Fibroblast of villous mesenchyme (primary cell): ENCODE results near the gene SELPLG. TPM values are rescaled to one million over a fixed set of nuclear protein-coding genes. Genes with fewer than 3 reads are reported as not detected.
"Not testable (repeated sequence)": the region's sequence is repeated elsewhere in the genome, so short reads cannot be mapped to it uniquely, and the experiment has no call there.

Experiments
- DNase-seq: peaks from one replicate; pipeline ENCODE4 v3.0.0-alpha.2; 2010; ENCODE audit warnings: low read depth
- H3K4me3 ChIP-seq: 2 replicates; pipeline ENCODE4 v1.5.1; 2011; ENCODE audit warnings: low read depth, mild to moderate bottlenecking, low read length
- total RNA-seq: library from RNA; depleted of rRNA; stranded (reverse); fragments of >200 nt; gene quantifications from 2 replicates; pipeline ENCODE4 v1.2.3, GENCODE V29; 2012
- TF ChIP-seq, protein P1 (sequence below): IDR thresholded peaks from 2 replicates; pipeline ENCODE4 v1.5.1; 2012; ENCODE audit warnings: low read depth, mild to moderate bottlenecking, low read length; ENCODE audit not compliant: insufficient read depth

The SELPLG gene
- total RNA-seq, 1 donor: 2.2 TPM

DNA sequence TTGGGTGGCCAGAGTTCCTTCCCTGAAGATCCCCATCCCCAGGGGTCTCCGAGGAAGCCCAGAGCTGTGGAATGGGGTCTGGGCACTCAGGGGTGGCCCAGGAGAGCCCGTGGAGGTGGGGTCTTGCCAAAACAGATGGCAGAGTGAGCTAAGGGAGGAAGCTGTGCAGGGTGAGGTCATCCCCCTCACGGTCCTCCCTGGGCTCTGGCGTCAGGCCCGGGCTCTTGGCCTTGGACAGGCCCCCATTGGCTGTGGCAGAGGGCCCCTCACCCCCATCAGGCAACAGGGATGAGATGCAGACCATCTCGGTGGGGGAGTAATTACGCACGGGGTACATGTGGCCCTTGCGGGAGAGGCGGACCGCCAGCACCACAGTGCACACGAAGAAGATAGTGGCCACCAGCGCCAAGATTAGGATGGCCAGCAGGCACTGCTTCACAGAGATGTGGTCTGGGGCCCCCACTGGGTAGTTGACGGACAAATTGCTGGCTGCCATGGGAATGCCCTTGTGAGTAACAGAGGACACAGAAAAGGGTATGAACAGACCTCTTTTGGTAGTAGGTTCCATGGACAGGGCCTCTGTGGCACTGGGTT is 10.7 kb downstream of the SELPLG start:
- H3K4me3 ChIP-seq: no peak overlapping the region
- TF ChIP-seq, protein P1, sequence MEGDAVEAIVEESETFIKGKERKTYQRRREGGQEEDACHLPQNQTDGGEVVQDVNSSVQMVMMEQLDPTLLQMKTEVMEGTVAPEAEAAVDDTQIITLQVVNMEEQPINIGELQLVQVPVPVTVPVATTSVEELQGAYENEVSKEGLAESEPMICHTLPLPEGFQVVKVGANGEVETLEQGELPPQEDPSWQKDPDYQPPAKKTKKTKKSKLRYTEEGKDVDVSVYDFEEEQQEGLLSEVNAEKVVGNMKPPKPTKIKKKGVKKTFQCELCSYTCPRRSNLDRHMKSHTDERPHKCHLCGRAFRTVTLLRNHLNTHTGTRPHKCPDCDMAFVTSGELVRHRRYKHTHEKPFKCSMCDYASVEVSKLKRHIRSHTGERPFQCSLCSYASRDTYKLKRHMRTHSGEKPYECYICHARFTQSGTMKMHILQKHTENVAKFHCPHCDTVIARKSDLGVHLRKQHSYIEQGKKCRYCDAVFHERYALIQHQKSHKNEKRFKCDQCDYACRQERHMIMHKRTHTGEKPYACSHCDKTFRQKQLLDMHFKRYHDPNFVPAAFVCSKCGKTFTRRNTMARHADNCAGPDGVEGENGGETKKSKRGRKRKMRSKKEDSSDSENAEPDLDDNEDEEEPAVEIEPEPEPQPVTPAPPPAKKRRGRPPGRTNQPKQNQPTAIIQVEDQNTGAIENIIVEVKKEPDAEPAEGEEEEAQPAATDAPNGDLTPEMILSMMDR: no peak
- DNase-seq: no peak

DNA sequence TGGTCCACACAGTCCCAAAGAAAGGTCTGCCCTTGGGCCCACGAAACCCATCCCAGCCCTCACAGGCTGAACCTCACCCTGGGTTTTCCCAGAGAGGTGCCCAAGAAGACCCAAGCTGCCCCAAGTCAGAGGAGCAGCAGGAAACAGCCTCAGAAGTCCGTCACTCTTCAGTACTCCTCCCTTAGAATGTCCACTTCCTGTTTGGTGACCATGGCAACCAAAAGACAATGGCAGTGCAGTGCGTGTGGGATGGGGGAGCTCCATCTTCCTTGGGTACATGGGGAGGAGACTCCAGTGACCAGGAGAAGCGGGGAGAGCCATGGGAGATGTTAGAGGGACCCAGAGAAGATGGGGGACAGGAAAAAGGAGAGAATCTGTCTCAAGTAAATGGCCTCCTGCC is 11.3 kb downstream of the SELPLG start:
- DNase-seq: no peak
- no peak overlapping the region for H3K4me3 ChIP-seq
- TF ChIP-seq, protein P1: no peak

DNA sequence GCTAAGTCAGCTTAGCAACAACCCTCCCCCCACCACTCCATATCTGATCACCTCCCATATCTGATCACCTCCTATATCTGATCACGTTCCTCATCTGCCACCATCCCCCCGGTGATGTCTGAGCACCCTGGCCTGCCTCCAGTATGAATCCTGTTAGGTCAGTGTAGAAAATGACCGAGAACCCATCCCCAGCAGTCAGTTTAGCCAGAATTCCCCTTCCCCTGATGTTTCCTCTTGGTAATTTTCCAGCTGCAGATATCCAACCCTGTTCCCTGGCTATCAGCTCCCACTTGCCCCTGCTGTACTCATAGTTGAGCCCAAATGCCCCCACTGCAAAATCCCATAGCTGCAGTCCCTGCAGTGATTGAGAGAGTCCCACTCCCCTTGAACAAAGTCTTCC is 12.5 kb downstream of the SELPLG start:
- DNase-seq: no peak
- TF ChIP-seq, protein P1: no peak

DNA sequence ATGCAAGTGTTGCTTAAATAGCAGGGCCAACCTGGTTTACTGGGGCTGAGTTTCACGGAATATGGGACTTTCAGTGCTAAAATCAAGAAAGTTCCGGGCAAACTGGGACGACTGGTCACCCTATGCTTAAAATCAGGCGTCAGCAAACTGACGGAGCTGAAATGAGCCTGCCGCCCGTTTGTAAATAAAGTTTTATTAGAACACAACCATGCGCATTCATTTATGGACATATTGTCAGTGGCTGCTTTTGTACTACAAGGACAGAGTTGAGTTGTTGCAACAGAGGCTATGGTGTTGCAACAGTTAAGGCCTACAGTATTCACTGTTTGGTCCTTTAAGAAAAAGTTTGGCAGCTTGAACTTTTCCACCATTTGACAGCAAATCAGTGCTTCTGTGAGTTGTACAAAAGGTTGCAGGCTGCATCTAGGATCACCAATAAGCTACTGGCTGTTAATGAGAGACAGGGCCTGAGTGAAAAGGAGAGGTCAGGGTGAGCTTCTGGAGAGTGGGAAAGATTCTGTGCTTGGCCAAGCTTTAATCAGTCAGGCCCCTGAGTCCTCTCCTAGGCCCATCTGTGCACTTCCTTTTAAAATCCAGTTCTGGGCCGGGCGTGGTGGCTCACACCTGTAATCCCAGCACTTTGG is 13.3 kb downstream of the SELPLG start:
- no peak overlapping the region for H3K4me3 ChIP-seq
- DNase-seq: peak; percentile 91
- TF ChIP-seq, protein P1: no peak

More for the DNA sequence above, 12.5 kb downstream of the SELPLG start:
- no peak overlapping the region for H3K4me3 ChIP-seq

DNA sequence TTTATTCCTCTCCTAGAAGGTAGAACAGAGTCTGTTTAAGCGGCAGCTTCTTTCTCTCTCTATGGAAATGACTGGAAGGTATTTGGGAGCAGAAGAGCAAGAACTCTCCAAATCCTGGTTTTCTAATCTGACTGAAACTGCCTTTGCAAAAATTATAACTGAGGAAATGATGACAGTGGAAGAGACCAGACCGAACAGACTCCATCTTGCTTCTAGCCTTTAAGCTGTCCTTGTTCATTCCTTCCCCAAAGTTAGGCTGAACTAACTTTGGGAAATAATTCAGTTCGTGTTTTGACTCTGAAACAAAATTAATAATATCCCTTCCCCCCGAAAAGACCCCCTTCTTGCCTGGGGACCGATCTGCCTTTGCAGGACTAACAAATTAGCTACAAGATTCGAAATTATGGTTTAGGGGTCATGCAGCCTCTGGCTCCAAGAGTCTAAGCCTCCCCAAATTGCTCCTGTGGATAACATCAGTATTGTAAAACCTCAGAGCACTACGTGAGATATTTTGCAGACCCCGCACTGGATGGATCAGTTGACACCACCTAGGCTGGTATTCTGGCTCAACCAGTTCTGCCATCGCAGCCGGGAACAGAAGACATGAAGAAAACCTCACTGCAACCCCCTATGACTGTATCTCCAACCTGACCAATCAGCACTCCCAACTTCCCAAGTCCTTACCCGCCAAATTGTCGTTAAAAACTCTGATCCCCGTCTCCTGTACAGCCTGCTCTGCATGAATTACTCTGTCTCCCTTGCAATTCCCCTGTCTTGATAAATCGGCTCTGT is 14.1 kb downstream of the SELPLG start:
- TF ChIP-seq, protein P1: no peak
- DNase-seq: no peak
- no peak overlapping the region for H3K4me3 ChIP-seq

DNA sequence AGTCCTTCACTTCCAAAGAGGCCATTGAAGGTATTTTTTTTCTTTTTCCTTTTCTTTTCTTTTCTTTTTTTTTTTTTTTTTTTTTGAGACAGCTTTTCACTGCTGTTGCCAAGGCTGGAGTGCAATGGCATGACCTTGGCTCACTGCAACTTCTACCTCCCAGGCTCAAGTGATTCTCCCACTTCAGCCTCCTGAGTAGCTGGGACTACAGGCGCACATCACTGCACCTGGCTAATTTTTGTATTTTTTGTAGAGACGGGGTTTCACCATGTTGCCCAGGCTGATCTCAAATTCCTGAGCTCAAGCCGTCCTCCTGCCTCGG is 14.8 kb downstream of the SELPLG start:
- DNase-seq, H3K4me3 ChIP-seq: not testable (repeated sequence)
